ENCODE results near the gene HLA-G. TPM values are rescaled to one million over a fixed set of nuclear protein-coding genes. Genes with fewer than 3 reads are reported as not detected.
A peak's percentile ranks its signal among the peaks of the same experiment; 100 is the strongest.
"Not testable (repeated sequence)": the region's sequence is repeated elsewhere in the genome, so short reads cannot be mapped to it uniquely, and the experiment has no call there.

HLA-G gene
- total RNA-seq (2022) (not detected in 2 replicates), Bru-seq, nascent RNA (percentile 19 among the genes with signal in this experiment), BruChase-seq, experiment 1, labeled RNA remaining after a 6-hour chase (percentile 16 among the genes with signal in this experiment), BruChase-seq, experiment 2, labeled RNA remaining after a 2-hour chase (percentile 10 among the genes with signal in this experiment)
- long read RNA-seq, result 0 reads

DNA sequence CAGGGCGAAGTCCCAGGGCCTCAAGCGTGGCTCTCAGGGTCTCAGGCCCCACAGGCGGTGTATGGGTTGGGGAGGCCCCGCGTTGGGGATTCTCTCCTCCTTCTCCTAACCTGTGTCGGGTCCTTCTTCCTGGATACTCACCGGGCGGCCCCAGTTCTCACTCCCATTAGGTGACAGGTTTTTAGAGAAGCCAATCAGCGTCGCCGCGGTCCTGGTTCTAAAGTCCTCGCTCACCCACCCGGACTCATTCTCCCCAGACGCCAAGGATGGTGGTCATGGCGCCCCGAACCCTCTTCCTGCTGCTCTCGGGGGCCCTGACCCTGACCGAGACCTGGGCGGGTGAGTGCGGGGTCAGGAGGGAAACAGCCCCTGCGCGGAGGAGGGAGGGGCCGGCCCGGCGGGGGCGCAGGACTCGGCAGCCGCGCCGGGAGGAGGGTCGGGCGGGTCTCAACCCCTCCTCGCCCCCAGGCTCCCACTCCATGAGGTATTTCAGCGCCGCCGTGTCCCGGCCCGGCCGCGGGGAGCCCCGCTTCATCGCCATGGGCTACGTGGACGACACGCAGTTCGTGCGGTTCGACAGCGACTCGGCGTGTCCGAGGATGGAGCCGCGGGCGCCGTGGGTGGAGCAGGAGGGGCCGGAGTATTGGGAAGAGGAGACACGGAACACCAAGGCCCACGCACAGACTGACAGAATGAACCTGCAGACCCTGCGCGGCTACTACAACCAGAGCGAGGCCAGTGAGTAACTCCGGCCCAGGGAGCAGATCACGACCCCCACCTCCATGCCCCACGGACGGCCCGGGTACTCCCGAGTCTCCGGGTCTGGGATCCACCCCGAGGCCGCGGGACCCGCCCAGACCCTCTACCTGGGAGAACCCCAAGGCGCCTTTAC, at the start of gene HLA-G:
Gene HLA-G (plus strand): TSS at position 247 of the 892 bp plus-strand sequence. CDS start 20 bp downstream, at position 267.
- BruUV-seq (replicated peaks), result no TSS peak
- no peaks in the 10 kb centered on the region for H3K9me3 Mint-ChIP-seq (ENCODE audit: unreplicated experiment)
- H3K27me3 Mint-ChIP-seq (ENCODE audit: insufficient read depth, unreplicated experiment), result peaks cover 6% of the 10 kb centered on the region
- no peak within 1 kb of the TSS for H3K27ac Mint-ChIP-seq (ENCODE audit: low read depth, unreplicated experiment)
- H3K4me1 Mint-ChIP-seq (ENCODE audit: insufficient read depth, unreplicated experiment), result peaks cover 8% of the 10 kb centered on the region
- no peaks in the 10 kb centered on the region for H3K36me3 Mint-ChIP-seq (ENCODE audit: insufficient read depth, unreplicated experiment)
- H3K4me3 Mint-ChIP-seq (ENCODE audit: unreplicated experiment), result no peak within 1 kb of the TSS
- intact Hi-C loops (cut with micrococcal nuclease), result no loop called here
- CTCF ChIA-PET, result interaction anchor here (0.8 kb wide), 1 partner anchor 91 kb away, joined by 4 read pairs; no protein-coding TSS in a partner anchor
- TF ChIP-seq, protein P1, sequence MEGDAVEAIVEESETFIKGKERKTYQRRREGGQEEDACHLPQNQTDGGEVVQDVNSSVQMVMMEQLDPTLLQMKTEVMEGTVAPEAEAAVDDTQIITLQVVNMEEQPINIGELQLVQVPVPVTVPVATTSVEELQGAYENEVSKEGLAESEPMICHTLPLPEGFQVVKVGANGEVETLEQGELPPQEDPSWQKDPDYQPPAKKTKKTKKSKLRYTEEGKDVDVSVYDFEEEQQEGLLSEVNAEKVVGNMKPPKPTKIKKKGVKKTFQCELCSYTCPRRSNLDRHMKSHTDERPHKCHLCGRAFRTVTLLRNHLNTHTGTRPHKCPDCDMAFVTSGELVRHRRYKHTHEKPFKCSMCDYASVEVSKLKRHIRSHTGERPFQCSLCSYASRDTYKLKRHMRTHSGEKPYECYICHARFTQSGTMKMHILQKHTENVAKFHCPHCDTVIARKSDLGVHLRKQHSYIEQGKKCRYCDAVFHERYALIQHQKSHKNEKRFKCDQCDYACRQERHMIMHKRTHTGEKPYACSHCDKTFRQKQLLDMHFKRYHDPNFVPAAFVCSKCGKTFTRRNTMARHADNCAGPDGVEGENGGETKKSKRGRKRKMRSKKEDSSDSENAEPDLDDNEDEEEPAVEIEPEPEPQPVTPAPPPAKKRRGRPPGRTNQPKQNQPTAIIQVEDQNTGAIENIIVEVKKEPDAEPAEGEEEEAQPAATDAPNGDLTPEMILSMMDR (IDR thresholded peaks at IDR 0.05; ENCODE audit: unreplicated experiment), result no peak
- no peak for DNase-seq (ENCODE audit: unreplicated experiment)
- POLR2A ChIA-PET, result no interaction called here

DNA sequence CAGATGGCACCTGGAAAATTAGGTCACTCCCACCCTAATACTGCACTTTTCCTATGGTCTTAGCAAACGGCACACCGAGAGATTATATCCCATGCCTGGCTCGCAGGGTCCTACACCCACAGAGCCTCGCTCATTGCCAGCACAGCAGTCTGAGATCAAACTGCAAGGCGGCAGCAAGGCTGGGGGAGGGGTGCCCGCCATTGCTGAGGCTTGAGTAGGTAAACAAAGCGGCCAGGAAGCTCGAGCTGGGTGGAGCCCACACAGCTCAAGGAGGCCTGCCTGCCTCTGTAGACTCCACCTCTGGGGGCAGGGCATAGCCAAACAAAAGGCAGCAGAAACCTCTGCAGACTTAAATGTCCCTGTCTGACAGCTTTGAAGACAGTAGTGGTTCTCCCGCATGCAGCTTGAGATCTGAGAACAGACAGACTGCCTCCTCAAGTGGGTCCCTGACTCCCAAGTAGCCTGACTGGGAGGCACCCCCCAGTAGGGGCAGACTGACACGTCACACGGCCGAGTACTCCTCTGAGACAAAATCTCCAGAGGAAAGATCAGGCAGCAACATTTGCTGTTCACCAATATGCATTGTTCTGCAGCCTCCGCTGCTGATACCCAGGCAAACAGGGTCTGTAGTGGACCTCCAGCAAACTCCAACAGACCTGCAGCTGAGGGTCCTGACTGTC, 47.5 kb upstream of the HLA-G start:
- CTCF ChIA-PET; H3K36me3 Mint-ChIP-seq (ENCODE audit: insufficient read depth, unreplicated experiment); H3K9me3 Mint-ChIP-seq (ENCODE audit: unreplicated experiment); H3K4me1 Mint-ChIP-seq (ENCODE audit: insufficient read depth, unreplicated experiment); H3K27ac Mint-ChIP-seq (ENCODE audit: low read depth, unreplicated experiment); H3K27me3 Mint-ChIP-seq (ENCODE audit: insufficient read depth, unreplicated experiment); DNase-seq (ENCODE audit: unreplicated experiment); H3K4me3 Mint-ChIP-seq (ENCODE audit: unreplicated experiment); BruUV-seq (replicated peaks); intact Hi-C loops (cut with micrococcal nuclease): not testable (repeated sequence)
- POLR2A ChIA-PET, result interaction anchor here (0.6 kb wide), 1 partner anchor 126 kb away, joined by 3 read pairs; no protein-coding TSS in a partner anchor

DNA sequence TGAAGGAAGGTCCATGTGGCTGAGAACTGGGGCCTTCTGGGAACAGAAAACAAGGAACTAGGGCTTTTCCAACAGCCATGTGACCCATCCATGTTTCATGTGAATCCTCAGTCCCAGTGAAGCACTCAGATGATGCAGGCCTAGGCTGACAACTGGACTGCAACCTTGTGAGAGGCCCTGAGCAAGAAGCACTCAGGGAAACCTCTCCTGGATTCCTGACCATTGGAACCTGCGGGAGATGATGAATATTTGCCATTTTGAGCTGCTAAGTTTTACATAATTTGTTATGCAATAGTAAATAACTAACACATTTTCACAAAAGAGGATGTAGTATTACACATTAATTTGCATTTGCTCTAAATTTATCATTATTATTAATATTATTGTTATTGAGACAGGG, 38.4 kb upstream of the HLA-G start:
- Mint-ChIP-seq H3K36me3 (ENCODE audit: insufficient read depth, unreplicated experiment) (no peaks in the 10 kb centered on the region), H3K27ac (ENCODE audit: low read depth, unreplicated experiment) (no peak overlapping the region), H3K27me3 (ENCODE audit: insufficient read depth, unreplicated experiment) (no peaks in the 10 kb centered on the region), H3K4me1 (ENCODE audit: insufficient read depth, unreplicated experiment) (peaks cover 18% of the 10 kb centered on the region), H3K9me3 (ENCODE audit: unreplicated experiment) (no peaks in the 10 kb centered on the region), H3K4me3 (ENCODE audit: unreplicated experiment) (no peak overlapping the region)
- ChIA-PET CTCF (no interaction called here), POLR2A (no interaction called here)
- BruUV-seq (replicated peaks), result no TSS peak
- no peak for DNase-seq (ENCODE audit: unreplicated experiment)
- TF ChIP-seq, protein P1 (IDR thresholded peaks at IDR 0.05; ENCODE audit: unreplicated experiment), result no peak
- intact Hi-C loops (cut with micrococcal nuclease), result no loop called here

DNA sequence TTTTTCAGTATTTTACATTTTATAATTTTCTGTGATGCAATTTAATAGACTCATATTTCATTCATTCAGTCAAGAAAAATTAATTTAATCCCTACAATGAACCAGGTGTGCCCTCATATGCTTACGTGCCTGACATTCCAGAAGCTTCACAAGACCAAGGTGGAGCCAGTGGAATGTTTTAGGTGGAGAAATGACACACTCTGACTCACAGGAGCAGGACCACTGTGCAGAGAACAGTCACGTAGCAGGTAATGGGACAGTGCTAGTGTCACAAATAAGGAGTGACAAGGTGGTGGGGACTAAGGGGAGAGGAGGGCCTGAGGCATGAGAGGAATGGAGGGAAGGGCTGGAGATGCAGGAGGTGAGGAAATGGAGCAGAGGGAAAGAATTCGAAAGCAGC, 37.0 kb upstream of the HLA-G start:
- no peaks in the 10 kb centered on the region for H3K9me3 Mint-ChIP-seq (ENCODE audit: unreplicated experiment)
- BruUV-seq (replicated peaks), result no TSS peak
- peak overlapping the region; percentile 96 for H3K27ac Mint-ChIP-seq (ENCODE audit: low read depth, unreplicated experiment)
- TF ChIP-seq, protein P1 (IDR thresholded peaks at IDR 0.05; ENCODE audit: unreplicated experiment), result no peak
- H3K4me1 Mint-ChIP-seq (ENCODE audit: insufficient read depth, unreplicated experiment), result peaks cover 18% of the 10 kb centered on the region
- POLR2A ChIA-PET, result interaction anchor here (0.9 to 2.0 kb wide), 5 partner anchors 18 to 151 kb away, joined by 3 to 10 read pairs (median 7); no protein-coding TSS in a partner anchor
- no peaks in the 10 kb centered on the region for H3K27me3 Mint-ChIP-seq (ENCODE audit: insufficient read depth, unreplicated experiment)
- CTCF ChIA-PET, result interaction anchor here (0.6 to 1.0 kb wide), 2 partner anchors 91 to 94 kb away, joined by 3 to 5 read pairs; no protein-coding TSS in a partner anchor
- DNase-seq (ENCODE audit: unreplicated experiment), result peak; percentile 43
- H3K36me3 Mint-ChIP-seq (ENCODE audit: insufficient read depth, unreplicated experiment), result no peaks in the 10 kb centered on the region
- H3K4me3 Mint-ChIP-seq (ENCODE audit: unreplicated experiment), result peak overlapping the region; percentile 67
- intact Hi-C loops (cut with micrococcal nuclease), result loop anchor here (2.0 kb wide), 1 partner anchor 38 kb away; no protein-coding TSS in a partner anchor
